Calu3 (cell line): ENCODE measurements around the gene LRSAM1. TPM values are rescaled to one million over a fixed set of nuclear protein-coding genes. Genes with fewer than 3 reads are reported as not detected.
A peak's percentile ranks its signal among the peaks of the same experiment; 100 is the strongest.

Experiments used
- BruUV-seq: library from RNA; stranded (reverse); fragments of 400-500 nt; replicated peaks from 2 replicates; lab custom pipeline; 2021; lab: Mats Ljungman, UMichigan
- CTCF ChIA-PET: fragments of 300-600 bp; sonication (Branson Sonifier 250); formaldehyde crosslinking; loops from one replicate; lab custom pipeline; 2022; ENCODE audit warnings: antibody characterized with exemption; lab: Charles Lee
- DNase-seq: peaks from one replicate; pipeline ENCODE4 v3.0.0; 2022
- H3K27ac Mint-ChIP-seq: one replicate; pipeline ENCODE4 v1.8.0; 2022; ENCODE audit warnings: mixed read lengths; ENCODE audit not compliant: unreplicated experiment
- H3K27me3 Mint-ChIP-seq: one replicate; pipeline ENCODE4 v1.8.0; 2022; ENCODE audit warnings: mixed read lengths; ENCODE audit not compliant: unreplicated experiment
- H3K36me3 Mint-ChIP-seq: one replicate; pipeline ENCODE4 v1.8.0; 2022; ENCODE audit warnings: mild to moderate bottlenecking, moderate library complexity, mixed read lengths; ENCODE audit not compliant: insufficient read depth, unreplicated experiment
- H3K4me1 Mint-ChIP-seq: one replicate; pipeline ENCODE4 v1.8.0; 2022; ENCODE audit warnings: mild to moderate bottlenecking, low read depth, mixed read lengths; ENCODE audit not compliant: unreplicated experiment
- H3K4me3 Mint-ChIP-seq: one replicate; pipeline ENCODE4 v1.8.0; 2022; ENCODE audit warnings: mild to moderate bottlenecking, low read depth, moderate library complexity, mixed read lengths; ENCODE audit not compliant: unreplicated experiment
- H3K9me3 Mint-ChIP-seq: one replicate; pipeline ENCODE4 v1.8.0; 2022; ENCODE audit warnings: low read depth, mixed read lengths; ENCODE audit not compliant: unreplicated experiment
- intact Hi-C: fragments of 100-400 bp; cut with micrococcal nuclease; formaldehyde crosslinking; loops from one replicate; pipeline ENCODE4 v1.10.0; 2022; ENCODE audit not compliant: unreplicated experiment
- total RNA-seq: library from RNA; stranded (reverse); gene quantifications from 2 replicates; pipeline ENCODE4 v1.2.3, GENCODE V29; 2022
- TF ChIP-seq, protein P1 (sequence below): fragments of 200-600 bp; IDR thresholded peaks from one replicate; pipeline ENCODE4 v1.8.0; 2022; ENCODE audit warnings: antibody characterized with exemption; ENCODE audit not compliant: unreplicated experiment

LRSAM1 gene
- total RNA-seq, 1 experiment from 2014 or later = 12.0 TPM

DNA sequence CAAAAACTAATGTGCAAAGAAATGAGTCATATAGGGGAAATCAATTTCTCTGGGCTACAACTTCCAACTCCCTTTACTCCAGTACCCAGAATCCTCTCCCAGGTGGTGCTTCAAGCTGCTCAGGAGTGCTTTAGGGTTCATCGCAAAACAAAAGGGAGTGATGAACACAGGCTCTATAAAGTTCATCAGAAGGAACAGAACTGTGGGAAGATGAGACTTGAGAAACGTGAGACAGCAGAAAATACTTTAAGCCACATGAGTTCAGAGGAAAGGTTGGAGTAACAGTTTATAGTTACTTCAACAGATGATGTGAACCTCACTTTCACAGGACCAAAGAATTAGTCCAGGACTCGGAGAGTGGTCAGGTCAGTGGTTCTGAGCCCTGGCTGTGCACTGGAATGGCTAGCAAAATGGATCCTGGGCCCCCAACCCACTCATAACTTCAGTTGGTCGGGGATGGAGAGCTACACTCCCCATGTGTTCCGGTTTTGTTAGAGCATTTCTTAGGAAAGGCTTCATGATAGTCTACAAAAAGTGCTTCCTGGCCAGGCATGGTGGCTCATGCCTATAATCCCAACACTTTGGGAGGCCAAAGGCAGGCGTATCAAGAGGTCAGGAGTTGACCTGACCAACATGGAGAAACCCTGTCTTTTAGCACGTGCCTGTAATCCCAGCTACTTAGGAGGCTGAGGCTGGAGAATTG lies 4.4 kb upstream of the LRSAM1 start:
- Mint-ChIP-seq H3K27me3 (no peaks in the 10 kb centered on the region), H3K4me3 (no peak overlapping the region), H3K4me1 (no peaks in the 10 kb centered on the region), H3K27ac (peak overlapping the region; percentile 64), H3K36me3 (peaks cover 98% of the 10 kb centered on the region), H3K9me3 (no peaks in the 10 kb centered on the region)
- intact Hi-C loops = no loop called here
- no peak for DNase-seq
- CTCF ChIA-PET = no interaction called here
- TF ChIP-seq, protein P1, sequence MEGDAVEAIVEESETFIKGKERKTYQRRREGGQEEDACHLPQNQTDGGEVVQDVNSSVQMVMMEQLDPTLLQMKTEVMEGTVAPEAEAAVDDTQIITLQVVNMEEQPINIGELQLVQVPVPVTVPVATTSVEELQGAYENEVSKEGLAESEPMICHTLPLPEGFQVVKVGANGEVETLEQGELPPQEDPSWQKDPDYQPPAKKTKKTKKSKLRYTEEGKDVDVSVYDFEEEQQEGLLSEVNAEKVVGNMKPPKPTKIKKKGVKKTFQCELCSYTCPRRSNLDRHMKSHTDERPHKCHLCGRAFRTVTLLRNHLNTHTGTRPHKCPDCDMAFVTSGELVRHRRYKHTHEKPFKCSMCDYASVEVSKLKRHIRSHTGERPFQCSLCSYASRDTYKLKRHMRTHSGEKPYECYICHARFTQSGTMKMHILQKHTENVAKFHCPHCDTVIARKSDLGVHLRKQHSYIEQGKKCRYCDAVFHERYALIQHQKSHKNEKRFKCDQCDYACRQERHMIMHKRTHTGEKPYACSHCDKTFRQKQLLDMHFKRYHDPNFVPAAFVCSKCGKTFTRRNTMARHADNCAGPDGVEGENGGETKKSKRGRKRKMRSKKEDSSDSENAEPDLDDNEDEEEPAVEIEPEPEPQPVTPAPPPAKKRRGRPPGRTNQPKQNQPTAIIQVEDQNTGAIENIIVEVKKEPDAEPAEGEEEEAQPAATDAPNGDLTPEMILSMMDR = no peak
- no TSS peak for BruUV-seq

DNA sequence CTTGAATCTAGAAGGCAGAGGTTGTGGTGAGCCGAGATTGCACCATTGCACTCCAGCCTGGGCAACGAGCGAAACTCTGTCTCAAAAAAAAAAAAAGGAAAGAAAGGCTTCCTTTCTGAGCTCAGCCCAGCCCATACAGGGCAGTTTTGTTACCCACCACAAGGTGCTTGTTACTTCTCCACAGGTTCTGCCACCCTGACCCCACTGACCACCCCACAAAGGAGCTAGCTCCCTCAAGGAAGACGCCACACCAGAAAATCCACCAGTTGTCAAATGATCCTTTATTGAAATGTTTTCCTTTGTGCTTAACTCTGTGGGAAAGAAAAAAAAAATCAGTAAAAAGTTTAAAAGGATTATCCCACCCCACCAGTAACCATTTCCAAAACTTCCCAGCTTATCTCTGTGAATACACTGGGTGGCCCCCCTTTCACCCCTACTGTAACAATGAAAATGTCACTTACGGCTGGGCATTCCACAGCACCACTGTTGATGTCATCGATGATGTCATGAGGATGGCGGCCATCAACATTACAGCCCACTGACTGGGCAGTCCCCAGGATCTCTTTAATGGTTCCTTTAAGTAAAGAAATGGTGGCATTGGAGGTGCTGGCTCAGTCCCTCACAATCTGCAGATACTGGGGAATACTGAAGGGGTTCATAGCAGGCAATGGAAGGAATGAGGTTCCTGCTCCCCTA lies 3.7 kb upstream of the LRSAM1 start:
- CTCF ChIA-PET = no interaction called here
- no TSS peak for BruUV-seq
- Mint-ChIP-seq H3K4me1 (no peaks in the 10 kb centered on the region), H3K27me3 (no peaks in the 10 kb centered on the region), H3K27ac (peak overlapping the region; percentile 20), H3K36me3 (peaks cover 97% of the 10 kb centered on the region), H3K9me3 (no peaks in the 10 kb centered on the region), H3K4me3 (peak overlapping the region; percentile 84)
- intact Hi-C loops = no loop called here
- TF ChIP-seq, protein P1 = no peak
- no peak for DNase-seq

GRCh38 chr9:127448112-127448805 lies 3.1 kb upstream of the LRSAM1 start:
- no TSS peak for BruUV-seq
- TF ChIP-seq, protein P1 = no peak
- Mint-ChIP-seq H3K9me3 (no peaks in the 10 kb centered on the region), H3K36me3 (peaks cover 91% of the 10 kb centered on the region), H3K27ac (peak overlapping the region; percentile 91), H3K4me3 (peak overlapping the region; percentile 84), H3K4me1 (no peaks in the 10 kb centered on the region), H3K27me3 (no peaks in the 10 kb centered on the region)
- no peak for DNase-seq
- intact Hi-C loops = no loop called here
- CTCF ChIA-PET = interaction anchor here (0.6 to 0.7 kb wide), 3 partner anchors 10 to 1363 kb away, joined by 3 to 4 read pairs (median 4); no protein-coding TSS in a partner anchor

DNA sequence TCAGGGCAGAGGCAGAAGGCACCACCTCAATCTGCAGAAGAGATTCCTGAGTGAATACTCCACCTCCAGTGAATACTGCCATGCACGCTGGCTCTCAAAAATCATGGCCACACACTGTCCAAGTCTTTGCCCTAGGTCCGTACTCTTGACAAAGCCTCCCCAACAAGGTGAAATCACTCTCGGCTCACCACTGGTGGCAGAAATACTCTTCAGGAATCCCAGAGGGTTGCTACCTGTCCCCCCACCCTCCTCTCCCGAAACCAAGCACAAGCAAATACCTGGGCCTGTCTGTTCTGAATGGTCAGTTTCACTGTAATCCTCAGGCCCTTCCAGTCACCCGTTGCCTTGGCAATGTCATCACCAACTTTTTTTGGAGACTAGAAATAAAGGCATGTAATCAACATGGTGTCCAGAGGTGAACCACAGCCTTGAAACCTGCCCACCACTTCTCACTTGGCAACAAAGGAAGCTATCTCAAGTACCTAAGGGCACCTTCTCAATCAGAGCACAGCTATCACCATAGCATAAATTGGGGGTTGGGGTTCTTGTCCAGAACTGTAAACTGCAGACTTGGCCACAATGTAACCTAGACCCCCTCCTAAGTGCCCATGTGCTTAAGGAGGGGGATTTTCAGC lies 1.9 kb upstream of the LRSAM1 start:
- Mint-ChIP-seq H3K36me3 (peaks cover 80% of the 10 kb centered on the region), H3K9me3 (no peaks in the 10 kb centered on the region), H3K27ac (peak overlapping the region; percentile 91), H3K4me1 (no peaks in the 10 kb centered on the region), H3K4me3 (peak overlapping the region; percentile 84), H3K27me3 (no peaks in the 10 kb centered on the region)
- CTCF ChIA-PET = no interaction called here
- no peak for DNase-seq
- BruUV-seq = no TSS peak
- intact Hi-C loops = no loop called here
- TF ChIP-seq, protein P1 = no peak
